H1 (cell line): ENCODE results near the gene IL3. TPM values are rescaled to one million over a fixed set of nuclear protein-coding genes. Genes with fewer than 3 reads are reported as not detected.
A peak's percentile ranks its signal among the peaks of the same experiment; 100 is the strongest.

Experiments
- CTCF ChIA-PET: fragments of 300-600 bp; sonication (Branson Sonifier 250); formaldehyde crosslinking; loops from one replicate; lab custom pipeline; 2021; ENCODE audit not compliant: partially characterized antibody; lab: Charles Lee
- POLR2A ChIA-PET: fragments of 300-600 bp; sonication (Branson Sonifier 250); formaldehyde crosslinking; loops from one replicate; lab custom pipeline; 2021; ENCODE audit warnings: inconsistent platforms; ENCODE audit not compliant: partially characterized antibody; lab: Charles Lee
- DNase-seq, 2 experiments: peaks; one replicate each; pipeline versions ENCODE4 v3.0.0 to v3.0.0-alpha.2; 2010 to 2022; ENCODE audit warnings: low spot score in 2 of 2, low read depth in 1 of 2, mixed read lengths in 1 of 2
- FAIRE-seq: peaks from 2 replicates; lab custom pipeline; 2011; peaks lifted over from hg19 to GRCh38; lab: Jason Lieb, UNC
- H2AFZ ChIP-seq: 2 replicates; pipeline ENCODE4 v1.8.1; 2012; ENCODE audit warnings: low read length, inconsistent platforms
- H2AK5ac ChIP-seq: 2 replicates; pipeline ENCODE4 v1.6.1; 2013; ENCODE audit warnings: low read depth, low read length
- H2BK120ac ChIP-seq: replicated peaks from 2 replicates; pipeline ENCODE3; 2013; ENCODE audit warnings: low read depth, low read length, inconsistent platforms
- H2BK12ac ChIP-seq: 2 replicates; pipeline ENCODE4 v1.6.1; 2013; ENCODE audit warnings: low read depth, low read length
- H2BK15ac ChIP-seq: 2 replicates; pipeline ENCODE4 v1.6.1; 2013; ENCODE audit warnings: low read length
- H2BK20ac ChIP-seq: 2 replicates; pipeline ENCODE4 v1.6.1; 2013; ENCODE audit warnings: low read length
- H2BK5ac ChIP-seq: 2 replicates; pipeline ENCODE4 v1.6.1; 2013; ENCODE audit warnings: low read depth, low read length
- H3K14ac ChIP-seq: 2 replicates; pipeline ENCODE4 v1.6.1; 2013; ENCODE audit warnings: inconsistent platforms; ENCODE audit not compliant: insufficient read length
- H3K18ac ChIP-seq: 2 replicates; pipeline ENCODE4 v1.6.1; 2013; ENCODE audit warnings: low read length; ENCODE audit errors: extremely low read depth
- H3K23ac ChIP-seq: 2 replicates; pipeline ENCODE4 v1.6.1; 2013; ENCODE audit warnings: inconsistent platforms; ENCODE audit not compliant: insufficient read length
- H3K23me2 ChIP-seq: 2 replicates; pipeline ENCODE4 v1.6.1; 2013; ENCODE audit warnings: low read depth, low read length
- H3K27ac ChIP-seq: 2 replicates; pipeline ENCODE4 v1.6.1; 2011; ENCODE audit warnings: low read depth, low read length, inconsistent platforms
- H3K27me3 ChIP-seq, 4 experiments: replicated peaks in 1 of 4; 1 replicate in 1 of 4; 2 replicates in 3 of 4; pipeline versions ENCODE4 v1.6.1 to v1.8.1; 2011 to 2013; ENCODE audit warnings: low read length in 3 of 4, mild to moderate bottlenecking in 3 of 4, inconsistent platforms in 2 of 4, mixed read lengths in 2 of 4, moderate library complexity in 1 of 4; ENCODE audit not compliant: control insufficient read depth in 3 of 4, insufficient read depth in 3 of 4; ENCODE audit errors: extremely low read depth in 1 of 4
- H3K36me3 ChIP-seq, 4 experiments: 2 replicates each; pipeline versions ENCODE4 v1.6.1 to v1.8.1; 2011 to 2013; ENCODE audit warnings: mild to moderate bottlenecking in 4 of 4, low read length in 3 of 4, moderate library complexity in 2 of 4, control low read depth in 1 of 4, inconsistent platforms in 1 of 4; ENCODE audit not compliant: insufficient read depth in 4 of 4, control insufficient read depth in 2 of 4
- H3K4ac ChIP-seq: replicated peaks from 2 replicates; pipeline ENCODE3; 2013; ENCODE audit warnings: low read length, low read depth, mixed read lengths, inconsistent platforms; ENCODE audit not compliant: insufficient read length
- H3K4me1 ChIP-seq, 4 experiments: replicated peaks in 1 of 4; 1 replicate in 1 of 4; 2 replicates in 3 of 4; pipeline versions ENCODE4 v1.6.1 to v1.8.1; 2011 to 2013; ENCODE audit warnings: low read length in 3 of 4, inconsistent platforms in 2 of 4, mixed read lengths in 1 of 4; ENCODE audit not compliant: insufficient read depth in 4 of 4, control insufficient read depth in 3 of 4
- H3K4me2 ChIP-seq, 2 experiments: 2 replicates each; pipeline versions ENCODE4 v1.6.1 to v1.8.1; 2011 to 2013; ENCODE audit warnings: low read depth in 2 of 2, low read length in 2 of 2, control low read depth in 1 of 2, inconsistent platforms in 1 of 2, mild to moderate bottlenecking in 1 of 2; ENCODE audit not compliant: insufficient read depth in 1 of 2
- H3K4me3 ChIP-seq, 4 experiments: fragments of 200-600, 300-600 bp in 1 of 4; sonication (generic), shearing (Covaris generic), sonication (Bioruptor Twin) in 1 of 4; 2 replicates each; pipeline versions ENCODE4 v1.5.1 to v1.8.1; 2011 to 2016; ENCODE audit warnings: low read length in 4 of 4, low read depth in 3 of 4, control low read depth in 2 of 4, inconsistent platforms in 2 of 4, mild to moderate bottlenecking in 2 of 4, mixed read lengths in 1 of 4, moderate library complexity in 1 of 4; ENCODE audit not compliant: insufficient read depth in 2 of 4; ENCODE audit errors: extremely low read depth in 1 of 4
- H3K56ac ChIP-seq: replicated peaks from 2 replicates; pipeline ENCODE3; 2013; ENCODE audit warnings: low read depth, mild to moderate bottlenecking, mixed read lengths, low read length, inconsistent platforms; ENCODE audit not compliant: insufficient read length
- H3K79me1 ChIP-seq: 2 replicates; pipeline ENCODE4 v1.6.1; 2013; ENCODE audit warnings: low read depth, low read length, control low read depth
- H3K79me2 ChIP-seq, 2 experiments: 2 replicates each; pipeline versions ENCODE4 v1.6.1 to v1.8.1; 2012 to 2013; ENCODE audit warnings: low read length in 2 of 2, mild to moderate bottlenecking in 2 of 2, inconsistent platforms in 1 of 2; ENCODE audit not compliant: insufficient read depth in 2 of 2, control insufficient read depth in 1 of 2
- H3K9ac ChIP-seq, 4 experiments: replicated peaks in 1 of 4; 1 replicate in 1 of 4; 2 replicates in 3 of 4; pipeline versions ENCODE4 v1.6.1 to v1.8.1; 2011 to 2013; ENCODE audit warnings: low read depth in 3 of 4, low read length in 3 of 4, control low read depth in 2 of 4, mild to moderate bottlenecking in 2 of 4, moderate library complexity in 2 of 4, inconsistent platforms in 1 of 4; ENCODE audit errors: extremely low read depth in 1 of 4
- H3K9me3 ChIP-seq, 2 experiments: 2 replicates each; pipeline versions ENCODE4 v1.6.1 to v1.8.1; 2012 to 2013; ENCODE audit warnings: mild to moderate bottlenecking in 2 of 2, moderate library complexity in 2 of 2, control low read depth in 1 of 2, inconsistent platforms in 1 of 2, low read depth in 1 of 2, low read length in 1 of 2, mixed read lengths in 1 of 2; ENCODE audit not compliant: insufficient read depth in 2 of 2
- H4K20me1 ChIP-seq, 2 experiments: replicated peaks in 1 of 2; 2 replicates each; pipeline versions ENCODE3 to v1.8.1; 2011 to 2013; ENCODE audit warnings: inconsistent platforms in 2 of 2, low read length in 2 of 2, mild to moderate bottlenecking in 1 of 2; ENCODE audit not compliant: insufficient read depth in 2 of 2, control insufficient read depth in 1 of 2
- H4K5ac ChIP-seq: 2 replicates; pipeline ENCODE4 v1.6.1; 2013; ENCODE audit warnings: low read length, low read depth, mixed read lengths, inconsistent platforms; ENCODE audit not compliant: insufficient read length
- H4K8ac ChIP-seq: 2 replicates; pipeline ENCODE4 v1.8.0; 2013; ENCODE audit warnings: mild to moderate bottlenecking, moderate library complexity, low read length, inconsistent platforms; ENCODE audit not compliant: insufficient read depth; ENCODE audit errors: extremely low read depth
- H4K91ac ChIP-seq: replicated peaks from 2 replicates; pipeline ENCODE3; 2013; ENCODE audit warnings: low read length, mixed read lengths, inconsistent platforms; ENCODE audit not compliant: insufficient read length
- BRCA1 ChIP-seq: IDR thresholded peaks from 2 replicates; pipeline ENCODE4 v1.6.1; 2012; ENCODE audit warnings: low read depth, low read length, improper control_type of control experiment
- FOSL1 ChIP-seq: IDR thresholded peaks from 2 replicates; pipeline ENCODE4 v1.6.1; 2011; ENCODE audit warnings: mild to moderate bottlenecking, low read depth, low read length, moderate library complexity; ENCODE audit not compliant: insufficient read depth
- GABPA ChIP-seq: IDR thresholded peaks from 2 replicates; pipeline ENCODE4 v1.6.1; 2011; ENCODE audit warnings: mild to moderate bottlenecking, low read length, moderate library complexity, borderline replicate concordance; ENCODE audit not compliant: insufficient read depth
- MAX ChIP-seq: IDR thresholded peaks from 2 replicates; pipeline ENCODE4 v1.6.1; 2012; ENCODE audit warnings: inconsistent platforms
- NRF1 ChIP-seq: IDR thresholded peaks from 2 replicates; pipeline ENCODE4 v1.6.1; 2011; ENCODE audit warnings: mild to moderate bottlenecking, low read depth, low read length, improper control_type of control experiment
- POLR2AphosphoS5 ChIP-seq: IDR thresholded peaks from 2 replicates; pipeline ENCODE4 v1.6.1; 2011; ENCODE audit warnings: low read depth, low read length
- POU5F1 ChIP-seq: IDR thresholded peaks from 2 replicates; pipeline ENCODE4 v1.6.1; 2011; ENCODE audit warnings: low read depth, mild to moderate bottlenecking, low read length, moderate library complexity
- RFX5 ChIP-seq: IDR thresholded peaks from 2 replicates; pipeline ENCODE4 v1.6.1; 2011; ENCODE audit warnings: low read depth, low read length, improper control_type of control experiment, borderline replicate concordance
- TAF1 ChIP-seq: IDR thresholded peaks from 2 replicates; pipeline ENCODE4 v1.6.1; 2011; ENCODE audit warnings: mild to moderate bottlenecking, low read depth, low read length
- TEAD4 ChIP-seq: IDR thresholded peaks from 2 replicates; pipeline ENCODE4 v1.6.1; 2012; ENCODE audit warnings: low read depth, low read length, inconsistent platforms, mixed read lengths
- WGBS, 2 experiments: shearing (Covaris generic) in 1 of 2; methylation state at CpG; one replicate each; pipeline versions ENCODE4 v1.1.6 to v1.1.7; 2013 to 2015; ENCODE audit warnings: low lambda C conversion rate in 2 of 2, mixed read lengths in 2 of 2, inconsistent platforms in 1 of 2, low coverage in 1 of 2, missing lambda C conversion rate in 1 of 2; ENCODE audit not compliant: insufficient replicate concordance in 2 of 2, insufficient coverage in 1 of 2, insufficient read length in 1 of 2; ENCODE audit errors: extremely low coverage in 1 of 2, missing lambda C conversion rate in 1 of 2; 5-methylcytosine and 5-hydroxymethylcytosine counted together
- polyA plus RNA-seq, 7 experiments: library from polyadenylated mRNA; depleted of rRNA in 3 of 7; stranded (reverse) in 5 of 7; unstranded in 2 of 7; fragments of >200 nt in 5 of 7; fragments of 200-250 nt in 2 of 7; gene quantifications; 1 replicate in 5 of 7; 2 replicates in 1 of 7; 4 replicates in 1 of 7; pipeline versions ENCODE4 v1.2.1 to v1.2.3, GENCODE V29; 2011 to 2013; ENCODE audit warnings: missing spikeins in 2 of 7, mixed read lengths in 2 of 7
- total RNA-seq: library from RNA; stranded (reverse); fragmentation: NEBNext Ultra II Directional; extraction: Animal tissue kit (Norgen Biotek cat#: 25700); gene quantifications from 2 replicates; pipeline ENCODE4 v1.2.1, GENCODE V29; 2021
- TF ChIP-seq, protein P1 (sequence below): IDR thresholded peaks from 2 replicates; pipeline ENCODE4 v1.6.1; 2011; ENCODE audit warnings: low read length, improper control_type of control experiment

IL3 gene
- total and polyA plus RNA-seq, 2 of the 8 experiments (the other 6 are each of a cell fraction or from before 2014, with no cell fraction given) = not detected

DNA sequence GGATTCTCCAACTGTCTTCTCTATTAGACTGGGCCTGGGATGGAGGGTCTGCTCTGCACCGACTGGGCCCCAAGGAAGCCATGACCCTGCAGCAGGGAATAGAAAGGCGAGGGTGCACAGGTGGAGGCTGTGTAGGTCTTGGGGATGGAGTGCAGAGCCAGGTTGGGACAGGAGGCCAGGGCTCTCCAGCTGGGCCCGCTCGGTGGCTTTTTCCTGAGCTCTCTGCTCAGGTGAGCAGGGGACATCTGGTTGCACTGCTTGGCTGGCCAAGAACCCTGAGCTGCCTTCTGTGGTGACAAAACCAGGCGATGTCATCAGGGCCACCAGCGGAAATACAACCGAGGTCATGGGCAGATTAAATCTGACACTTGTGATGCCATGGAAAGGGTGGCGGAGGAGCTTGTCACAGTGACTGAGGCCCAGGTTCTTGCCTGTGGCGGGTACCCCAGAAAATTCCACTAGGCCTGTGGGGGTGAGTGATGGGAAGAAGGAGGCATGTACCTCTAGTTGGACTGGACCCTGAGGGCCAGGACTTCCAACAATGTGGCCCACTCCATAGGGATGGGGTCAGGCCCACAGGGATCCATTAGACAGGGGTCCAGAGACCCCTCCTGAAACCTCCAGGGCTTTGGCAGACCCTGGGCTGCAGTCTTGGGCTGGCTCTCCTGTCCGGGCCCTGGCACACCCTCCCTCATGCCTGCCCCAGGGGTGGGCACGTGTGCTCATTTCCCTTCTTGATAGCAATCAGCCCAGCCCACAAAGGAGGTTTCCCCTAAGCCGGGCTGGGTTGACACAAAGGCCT lies 4.4 kb upstream of the IL3 start:
- Histone ChIP-seq H2AK5ac (no peak overlapping the region), H3K4me2 (no peak overlapping the region), H3K36me3 (no peaks in the 10 kb centered on the region), H3K23ac (no peak overlapping the region), H2BK12ac (no peak overlapping the region), H3K4me1 (no peaks in the 10 kb centered on the region; a peak in 1 of 7 replicates), H2BK20ac (no peak overlapping the region), H3K9me3 (no peaks in the 10 kb centered on the region), H4K8ac (peak overlapping the region; percentile 90; the same call in 1 of the 2 replicates), H2BK120ac (no peak overlapping the region), H3K23me2 (no peaks in the 10 kb centered on the region), H3K4me3 (no peak overlapping the region), H3K79me1 (no peaks in the 10 kb centered on the region), H2BK5ac (no peak overlapping the region), H4K20me1 (no peaks in the 10 kb centered on the region), H4K5ac (no peak overlapping the region), H2BK15ac (no peak overlapping the region), H3K14ac (no peak overlapping the region), H3K27ac (no peak overlapping the region), H3K9ac (no peak overlapping the region), H3K79me2 (no peaks in the 10 kb centered on the region), H3K4ac (no peak overlapping the region), H3K56ac (no peak overlapping the region), H3K18ac (no peak overlapping the region), H2AFZ (no peak overlapping the region), H4K91ac (no peak overlapping the region), H3K27me3 (no peaks in the 10 kb centered on the region)
- DNase-seq (peak in 1 of 2 experiments; percentile 32), FAIRE-seq (no peak)
- ChIA-PET CTCF (interaction anchor here (0.7 to 4.3 kb wide), 3 partner anchors 8 to 245 kb away, joined by 3 to 31 read pairs (median 5); no protein-coding TSS in a partner anchor), POLR2A (no interaction called here)
- WGBS, 2 experiments = 87% methylated on average over 12 of the region's 12 CpGs; no CpG with 5 or more reads in 1 of the 2 experiments
- no peak for TF ChIP-seq POLR2AphosphoS5
- TF ChIP-seq, protein P1, sequence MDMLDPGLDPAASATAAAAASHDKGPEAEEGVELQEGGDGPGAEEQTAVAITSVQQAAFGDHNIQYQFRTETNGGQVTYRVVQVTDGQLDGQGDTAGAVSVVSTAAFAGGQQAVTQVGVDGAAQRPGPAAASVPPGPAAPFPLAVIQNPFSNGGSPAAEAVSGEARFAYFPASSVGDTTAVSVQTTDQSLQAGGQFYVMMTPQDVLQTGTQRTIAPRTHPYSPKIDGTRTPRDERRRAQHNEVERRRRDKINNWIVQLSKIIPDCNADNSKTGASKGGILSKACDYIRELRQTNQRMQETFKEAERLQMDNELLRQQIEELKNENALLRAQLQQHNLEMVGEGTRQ = no peak
- TF ChIP-seq GABPA = no peak
- TF ChIP-seq MAX = no peak
- TF ChIP-seq BRCA1 = no peak
- no peak for TF ChIP-seq NRF1
- no peak for TF ChIP-seq FOSL1
- no peak for TF ChIP-seq TAF1
- TF ChIP-seq RFX5 = no peak
- TF ChIP-seq POU5F1 = no peak
- TF ChIP-seq TEAD4 = no peak
